Tibial nerve (tissue), 4 donors: Measurements from ENCODE around the gene OR5T2. TPM values are rescaled to one million over a fixed set of nuclear protein-coding genes. Genes with fewer than 3 reads are reported as not detected.
"Not testable (repeated sequence)": the region's sequence is repeated elsewhere in the genome, so short reads cannot be mapped to it uniquely, and the experiment has no call there.

Source experiments
- DNase-seq, 2 donors: peaks; one replicate each; pipeline ENCODE4 v3.0.0-alpha.2; 2019; ENCODE audit warnings: low spot score in 2 of 2
- H3K27ac ChIP-seq, 4 donors: fragments of 200-600 bp; sonication (generic) in 3 of 4; one replicate each; pipeline ENCODE4 v1.5.1; 2017 to 2019; ENCODE audit warnings: mild to moderate bottlenecking in 1 of 4
- H3K27me3 ChIP-seq, 2 donors: fragments of 200-600 bp; sonication (generic) in 1 of 2; one replicate each; pipeline versions ENCODE4 v1.5.1 to v1.6.0; 2017 to 2019
- H3K36me3 ChIP-seq, 3 donors: fragments of 200-600 bp; sonication (generic); one replicate each; pipeline ENCODE4 v1.5.1; 2018 to 2019
- H3K4me1 ChIP-seq, 4 donors: fragments of 200-600 bp; sonication (generic) in 3 of 4; one replicate each; pipeline ENCODE4 v1.5.1; 2017 to 2019
- H3K4me3 ChIP-seq, 4 donors: fragments of 200-600 bp; sonication (generic) in 3 of 4; one replicate each; pipeline ENCODE4 v1.5.1; 2017 to 2019; ENCODE audit warnings: mild to moderate bottlenecking in 1 of 4, moderate library complexity in 1 of 4
- H3K9me3 ChIP-seq, 4 donors: fragments of 200-600 bp; sonication (generic) in 3 of 4; one replicate each; pipeline ENCODE4 v1.5.1; 2017 to 2019
- CTCF ChIP-seq, 5 experiments: fragments of 200-600 bp in 3 of 5; fragments of 450-650 bp in 2 of 5; sonication (generic) in 3 of 5; IDR thresholded peaks; one replicate each; pipeline ENCODE4 v1.5.1; 2016 to 2019; ENCODE audit warnings: antibody characterized with exemption in 5 of 5, mild to moderate bottlenecking in 3 of 5, moderate library complexity in 2 of 5
- EP300 ChIP-seq, 2 donors: sonication (generic); formaldehyde crosslinking; IDR thresholded peaks; one replicate each; pipeline ENCODE4 v1.6.1; 2017; ENCODE audit warnings: antibody characterized with exemption in 2 of 2, mild to moderate bottlenecking in 1 of 2
- POLR2A ChIP-seq, 2 donors: fragments of 450-650 bp; IDR thresholded peaks; one replicate each; pipeline ENCODE4 v1.6.1; 2017; ENCODE audit warnings: antibody characterized with exemption in 2 of 2, mild to moderate bottlenecking in 2 of 2, moderate library complexity in 2 of 2
- WGBS, 2 donors: methylation state at CpG; one replicate each; pipeline ENCODE4 v1.1.5; 2018; 5-methylcytosine and 5-hydroxymethylcytosine counted together
- total RNA-seq, 4 donors: library from RNA; depleted of rRNA; stranded (reverse); fragments of >200 nt; gene quantifications; one replicate each; pipeline ENCODE4 v1.1.0, GENCODE V29; 2016

The OR5T2 gene
- total RNA-seq = not detected

- Histone ChIP-seq H3K9me3 (peaks cover 0 to 3% (median 0%) of the 10 kb centered on the region in 4 donors), H3K36me3 (no peaks in the 10 kb centered on the region), H3K4me1 (no peaks in the 10 kb centered on the region), H3K27ac (no peak within 1 kb of the TSS), H3K4me3 (no peak within 1 kb of the TSS), H3K27me3 (no peaks in the 10 kb centered on the region)
- WGBS, 2 donors = 63 to 64% methylated on average over 1 of the region's 1 CpG
- TF ChIP-seq POLR2A (IDR thresholded peaks at IDR 0.05) (no peak), EP300 (IDR thresholded peaks at IDR 0.05) (no peak), CTCF (IDR thresholded peaks at IDR 0.05) (no peak)
- no peak for DNase-seq
Measured at GRCh38 chr11:56234155-56234554, at the start of gene OR5T2. TSS of gene OR5T2 (minus strand) at chr11:56234255. CDS start at chr11:56233062, 1,193 bp downstream.

GRCh38 chr11:56273854-56274253 lies 39.8 kb upstream of the OR5T2 start, which contains the start of gene OR5T1:
TSS of gene OR5T1 (plus strand) at chr11:56274154. CDS start at chr11:56275639, 1,485 bp downstream.
- Histone ChIP-seq H3K27me3 (no peaks in the 10 kb centered on the region), H3K9me3 (peaks cover 0 to 3% (median under 1%) of the 10 kb centered on the region in 4 donors), H3K4me3 (no peak within 1 kb of the TSS), H3K27ac (no peak within 1 kb of the TSS), H3K4me1 (no peaks in the 10 kb centered on the region), H3K36me3 (no peaks in the 10 kb centered on the region)
- no peak for TF ChIP-seq CTCF (IDR thresholded peaks at IDR 0.05)
- TF ChIP-seq POLR2A (IDR thresholded peaks at IDR 0.05) = no peak
- TF ChIP-seq EP300 (IDR thresholded peaks at IDR 0.05) = no peak
- DNase-seq = no peak

GRCh38 chr11:56271092-56271491 lies 37.0 kb upstream of the OR5T2 start:
- Histone ChIP-seq H3K27ac (no peak overlapping the region), H3K27me3 (no peaks in the 10 kb centered on the region), H3K36me3 (no peaks in the 10 kb centered on the region), H3K4me1 (no peaks in the 10 kb centered on the region), H3K4me3 (no peak overlapping the region), H3K9me3 (peaks cover 0 to 12% (median 6%) of the 10 kb centered on the region in 4 donors)
- DNase-seq = no peak
- WGBS, 2 donors = 57 to 59% methylated on average over 3 of the region's 3 CpGs
- TF ChIP-seq EP300 (IDR thresholded peaks at IDR 0.05) = no peak
- TF ChIP-seq CTCF (IDR thresholded peaks at IDR 0.05) = no peak

- DNase-seq = no peak
- H3K9me3 ChIP-seq = peaks cover 0 to 2% (median 0%) of the 10 kb centered on the region in 4 donors
- H3K4me1 ChIP-seq = no peaks in the 10 kb centered on the region
- H3K27ac ChIP-seq = no peak within 1 kb of the TSS
- H3K27me3 ChIP-seq = no peaks in the 10 kb centered on the region
- H3K4me3 ChIP-seq = no peak within 1 kb of the TSS
- no peaks in the 10 kb centered on the region for H3K36me3 ChIP-seq
- no peak for TF ChIP-seq CTCF (IDR thresholded peaks at IDR 0.05)
- TF ChIP-seq POLR2A (IDR thresholded peaks at IDR 0.05) = no peak
- TF ChIP-seq EP300 (IDR thresholded peaks at IDR 0.05) = no peak
Measured at GRCh38 chr11:56251954-56252353, 17.9 kb upstream of the OR5T2 start, which contains the start of gene OR5T3. TSS of gene OR5T3 (plus strand) at chr11:56252254. CDS start at chr11:56252254, 0 bp downstream.

- WGBS, 2 donors = 81% methylated on average over 5 of the region's 5 CpGs
- DNase-seq, H3K4me3 ChIP-seq, H3K4me1 ChIP-seq, H3K36me3 ChIP-seq, H3K27ac ChIP-seq, H3K27me3 ChIP-seq: not testable (repeated sequence)
- H3K9me3 ChIP-seq = peaks cover 0 to 18% (median 0%) of the 10 kb centered on the region in 4 donors
Measured at GRCh38 chr11:56219735-56220134, 14.3 kb downstream of the OR5T2 start.

GRCh38 chr11:56214537-56214936 lies 19.5 kb downstream of the OR5T2 start:
- Histone ChIP-seq H3K27ac (no peak overlapping the region), H3K36me3 (no peaks in the 10 kb centered on the region), H3K4me1 (no peaks in the 10 kb centered on the region), H3K9me3 (peaks cover 0 to 14% (median 0%) of the 10 kb centered on the region in 4 donors), H3K27me3 (no peaks in the 10 kb centered on the region), H3K4me3 (no peak overlapping the region)
- DNase-seq = no peak
- WGBS, 2 donors = 65 to 70% methylated on average over 2 of the region's 2 CpGs
- no peak for TF ChIP-seq POLR2A (IDR thresholded peaks at IDR 0.05)
- TF ChIP-seq EP300 (IDR thresholded peaks at IDR 0.05) = no peak
- no peak for TF ChIP-seq CTCF (IDR thresholded peaks at IDR 0.05)
